Mesendoderm (in vitro differentiated cells): ENCODE results near the gene BEST3.

ENCODE experiments used
- DNase-seq: peaks from one replicate; pipeline ENCODE4 v3.0.0; 2013
- H2AK5ac ChIP-seq: 2 replicates; pipeline ENCODE4 v1.6.1; 2013; ENCODE audit warnings: low read length, inconsistent platforms
- H2BK120ac ChIP-seq: 2 replicates; pipeline ENCODE4 v1.6.1; 2013; ENCODE audit warnings: low read depth, mild to moderate bottlenecking, low read length, moderate library complexity, mixed read lengths
- H2BK15ac ChIP-seq: replicated peaks from 2 replicates; pipeline ENCODE4 v1.6.1; 2013; ENCODE audit warnings: low read depth, mild to moderate bottlenecking, moderate library complexity
- H2BK5ac ChIP-seq: 2 replicates; pipeline ENCODE4 v1.6.1; 2013; ENCODE audit warnings: low read length, inconsistent platforms
- H3K18ac ChIP-seq: 2 replicates; pipeline ENCODE4 v1.6.1; 2013; ENCODE audit warnings: mild to moderate bottlenecking, low read length, mixed read lengths
- H3K23ac ChIP-seq: one replicate; pipeline ENCODE4 v1.6.1; 2013; ENCODE audit warnings: low read length
- H3K27ac ChIP-seq: 2 replicates; pipeline ENCODE4 v1.5.1; 2013; ENCODE audit warnings: low read depth, mild to moderate bottlenecking, inconsistent platforms, low read length, moderate library complexity
- H3K27me3 ChIP-seq: 2 replicates; pipeline ENCODE4 v1.6.1; 2013; ENCODE audit warnings: low read length, control low read depth, mild to moderate bottlenecking, inconsistent platforms; ENCODE audit not compliant: insufficient read depth, poor library complexity
- H3K36me3 ChIP-seq: 2 replicates; pipeline ENCODE4 v1.6.1; 2013; ENCODE audit warnings: low read length, inconsistent platforms; ENCODE audit not compliant: control insufficient read depth, insufficient read depth
- H3K4ac ChIP-seq: one replicate; pipeline ENCODE4 v1.6.1; 2013; ENCODE audit warnings: low read depth, mild to moderate bottlenecking, low read length, moderate library complexity
- H3K4me1 ChIP-seq: 2 replicates; pipeline ENCODE4 v1.6.1; 2013; ENCODE audit warnings: low read depth, low read length, inconsistent platforms; ENCODE audit not compliant: control insufficient read depth
- H3K4me2 ChIP-seq: 2 replicates; pipeline ENCODE4 v1.6.1; 2013; ENCODE audit warnings: low read length
- H3K4me3 ChIP-seq: 2 replicates; pipeline ENCODE4 v1.5.1; 2013; ENCODE audit warnings: mild to moderate bottlenecking, low read length
- H3K56ac ChIP-seq: one replicate; pipeline ENCODE4 v1.6.1; 2013; ENCODE audit warnings: low read length
- H3K79me1 ChIP-seq: 2 replicates; pipeline ENCODE4 v1.6.1; 2013; ENCODE audit warnings: low read length, inconsistent platforms
- H3K79me2 ChIP-seq: 2 replicates; pipeline ENCODE4 v1.6.1; 2013; ENCODE audit warnings: mild to moderate bottlenecking, low read length; ENCODE audit not compliant: control insufficient read depth, insufficient read depth
- H3K9ac ChIP-seq: 2 replicates; pipeline ENCODE4 v1.6.1; 2013; ENCODE audit warnings: low read length, inconsistent platforms
- H4K5ac ChIP-seq: one replicate; pipeline ENCODE4 v1.6.1; 2013; ENCODE audit warnings: low read length
- H4K8ac ChIP-seq: one replicate; pipeline ENCODE4 v1.6.1; 2013; ENCODE audit warnings: low read depth, mild to moderate bottlenecking, control low read depth, low read length, moderate library complexity
- WGBS: extraction: QIAGEN DNeasy Blood & Tissue Kit; methylation state at CpG from one replicate; pipeline ENCODE4 v1.1.7; 2013; ENCODE audit warnings: low lambda C conversion rate, missing lambda C conversion rate; ENCODE audit not compliant: insufficient coverage; ENCODE audit errors: extremely low coverage; 5-methylcytosine and 5-hydroxymethylcytosine counted together

BEST3 gene

DNA sequence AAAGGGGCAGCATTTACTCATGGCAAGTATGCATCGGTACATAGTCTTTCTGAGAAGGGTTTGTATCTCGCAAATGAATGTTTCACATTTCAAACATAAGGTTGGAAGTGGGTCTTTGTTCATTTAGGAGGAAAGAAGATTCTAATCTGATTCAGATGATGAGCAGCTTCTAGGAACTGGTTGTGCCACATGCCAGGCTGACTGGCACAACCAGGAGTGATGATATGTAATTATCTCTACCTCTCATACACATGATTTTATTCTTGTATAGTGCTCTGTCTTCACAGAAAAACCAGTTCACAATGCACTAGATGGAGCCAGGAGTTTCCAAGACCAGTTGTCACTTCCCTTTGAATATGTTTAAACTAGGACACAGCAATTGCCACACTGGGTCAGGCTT lies 13.7 kb upstream of the BEST3 start:
- no peak overlapping the region for H2BK120ac ChIP-seq
- no peak overlapping the region for H3K4me2 ChIP-seq
- H3K18ac ChIP-seq = no peak overlapping the region
- no peak for DNase-seq
- H3K4ac ChIP-seq = no peak overlapping the region
- H3K23ac ChIP-seq = no peak overlapping the region
- H2BK5ac ChIP-seq = no peak overlapping the region
- no peak overlapping the region for H4K8ac ChIP-seq
- H3K79me1 ChIP-seq = no peaks in the 10 kb centered on the region
- no peak overlapping the region for H3K27ac ChIP-seq
- no peaks in the 10 kb centered on the region for H3K27me3 ChIP-seq
- no peaks in the 10 kb centered on the region for H3K36me3 ChIP-seq
- no peaks in the 10 kb centered on the region for H3K4me1 ChIP-seq
- no CpG with 5 or more reads among the region's 2 CpGs for WGBS
- H3K79me2 ChIP-seq = no peaks in the 10 kb centered on the region
- no peak overlapping the region for H2AK5ac ChIP-seq
- H4K5ac ChIP-seq = no peak overlapping the region
- H3K56ac ChIP-seq = no peak overlapping the region
- no peak overlapping the region for H3K4me3 ChIP-seq
- H2BK15ac ChIP-seq = no peak overlapping the region
- H3K9ac ChIP-seq = no peak overlapping the region

- no peak overlapping the region for H2BK120ac ChIP-seq
- H2AK5ac ChIP-seq = no peak overlapping the region
- no peak overlapping the region for H4K8ac ChIP-seq
- H3K23ac ChIP-seq = no peak overlapping the region
- no peak overlapping the region for H4K5ac ChIP-seq
- WGBS = no CpG with 5 or more reads among the region's 3 CpGs
- H3K79me2 ChIP-seq = no peaks in the 10 kb centered on the region
- H3K79me1 ChIP-seq = no peaks in the 10 kb centered on the region
- no peak overlapping the region for H3K56ac ChIP-seq
- H3K4me2 ChIP-seq = no peak overlapping the region
- H3K4me3 ChIP-seq = no peak overlapping the region
- no peaks in the 10 kb centered on the region for H3K27me3 ChIP-seq
- H3K4ac ChIP-seq = no peak overlapping the region
- DNase-seq = no peak
- H2BK5ac ChIP-seq = no peak overlapping the region
- no peak overlapping the region for H3K18ac ChIP-seq
- H3K27ac ChIP-seq = no peak overlapping the region
- H3K4me1 ChIP-seq = no peaks in the 10 kb centered on the region
- no peak overlapping the region for H2BK15ac ChIP-seq
- H3K36me3 ChIP-seq = no peaks in the 10 kb centered on the region
- no peak overlapping the region for H3K9ac ChIP-seq
These were observed 9.5 kb upstream of the BEST3 start for GRCh38 chr12:69708649-69709048.

DNA sequence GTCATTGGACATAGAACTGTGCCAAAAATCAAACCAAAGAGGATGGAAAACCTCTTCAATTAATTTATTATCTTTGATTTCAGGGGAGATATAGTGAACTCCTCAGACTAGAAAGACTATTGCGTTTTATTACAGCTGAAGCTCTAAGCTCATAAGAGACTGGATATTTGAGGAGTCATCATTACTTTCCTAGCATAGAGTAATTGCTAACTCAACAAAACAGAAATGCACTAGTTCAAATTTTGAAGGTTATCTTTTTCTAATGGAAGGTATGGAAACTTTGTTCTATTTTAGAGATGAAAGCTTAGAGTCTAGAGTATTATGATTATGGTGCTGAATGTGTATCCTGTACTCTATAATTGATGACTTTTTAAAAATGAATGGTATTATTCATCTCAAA lies 5.3 kb upstream of the BEST3 start:
- no peak overlapping the region for H3K27ac ChIP-seq
- no peak overlapping the region for H3K4me2 ChIP-seq
- H3K4ac ChIP-seq = no peak overlapping the region
- no peak overlapping the region for H3K56ac ChIP-seq
- no peak overlapping the region for H4K8ac ChIP-seq
- no CpG with 5 or more reads among the region's 1 CpG for WGBS
- H3K79me2 ChIP-seq = no peaks in the 10 kb centered on the region
- no peaks in the 10 kb centered on the region for H3K27me3 ChIP-seq
- no peak overlapping the region for H2AK5ac ChIP-seq
- H4K5ac ChIP-seq = no peak overlapping the region
- no peak overlapping the region for H2BK15ac ChIP-seq
- no peaks in the 10 kb centered on the region for H3K4me1 ChIP-seq
- H2BK5ac ChIP-seq = no peak overlapping the region
- H3K18ac ChIP-seq = no peak overlapping the region
- no peak overlapping the region for H3K9ac ChIP-seq
- no peak overlapping the region for H3K4me3 ChIP-seq
- H3K79me1 ChIP-seq = no peaks in the 10 kb centered on the region
- no peak overlapping the region for H3K23ac ChIP-seq
- DNase-seq = no peak
- no peak overlapping the region for H2BK120ac ChIP-seq
- no peaks in the 10 kb centered on the region for H3K36me3 ChIP-seq

- Histone ChIP-seq H4K5ac (no peak overlapping the region), H3K4me1 (no peaks in the 10 kb centered on the region), H3K79me1 (no peaks in the 10 kb centered on the region), H3K4me2 (no peak overlapping the region), H3K27me3 (no peaks in the 10 kb centered on the region), H3K9ac (no peak overlapping the region), H3K4me3 (no peak overlapping the region), H2BK5ac (no peak overlapping the region), H3K79me2 (no peaks in the 10 kb centered on the region), H3K4ac (no peak overlapping the region), H3K56ac (no peak overlapping the region), H2BK120ac (no peak overlapping the region), H2BK15ac (no peak overlapping the region), H2AK5ac (no peak overlapping the region), H3K27ac (no peak overlapping the region), H3K23ac (no peak overlapping the region), H3K18ac (no peak overlapping the region), H4K8ac (no peak overlapping the region), H3K36me3 (no peaks in the 10 kb centered on the region)
- WGBS = no CpG with 5 or more reads among the region's 1 CpG
- no peak for DNase-seq
These were observed 4.1 kb upstream of the BEST3 start for GRCh38 chr12:69703146-69703642.

DNA sequence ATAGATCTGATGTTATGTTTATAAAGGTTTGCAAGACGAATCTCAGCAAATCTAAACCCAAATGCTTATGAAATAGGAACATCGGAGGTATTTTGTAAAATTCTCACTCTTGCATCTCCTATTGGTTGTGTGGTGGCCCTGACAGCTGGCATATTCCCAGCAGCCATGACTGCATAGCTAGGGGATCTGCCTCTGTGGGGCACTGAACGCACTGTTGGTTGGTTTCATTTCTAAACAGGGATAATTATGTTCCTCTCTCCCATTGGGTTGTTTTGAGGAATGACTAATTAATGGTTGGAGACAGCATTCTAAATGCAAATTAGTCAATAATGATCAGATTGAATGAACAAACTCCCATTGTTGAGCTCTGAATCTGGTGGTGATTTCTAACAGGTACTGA lies 2.7 kb upstream of the BEST3 start:
- Histone ChIP-seq H3K27ac (no peak overlapping the region), H3K56ac (no peak overlapping the region), H3K4ac (no peak overlapping the region), H3K79me1 (no peaks in the 10 kb centered on the region), H3K9ac (no peak overlapping the region), H3K27me3 (no peaks in the 10 kb centered on the region), H3K4me1 (no peaks in the 10 kb centered on the region), H3K36me3 (no peaks in the 10 kb centered on the region), H4K8ac (no peak overlapping the region), H2BK120ac (no peak overlapping the region), H3K4me3 (no peak overlapping the region), H2AK5ac (no peak overlapping the region), H3K4me2 (no peak overlapping the region), H3K23ac (no peak overlapping the region), H3K79me2 (no peaks in the 10 kb centered on the region), H3K18ac (no peak overlapping the region), H2BK5ac (no peak overlapping the region), H4K5ac (no peak overlapping the region), H2BK15ac (no peak overlapping the region)
- no peak for DNase-seq
- WGBS = no CpG with 5 or more reads among the region's 3 CpGs

DNA sequence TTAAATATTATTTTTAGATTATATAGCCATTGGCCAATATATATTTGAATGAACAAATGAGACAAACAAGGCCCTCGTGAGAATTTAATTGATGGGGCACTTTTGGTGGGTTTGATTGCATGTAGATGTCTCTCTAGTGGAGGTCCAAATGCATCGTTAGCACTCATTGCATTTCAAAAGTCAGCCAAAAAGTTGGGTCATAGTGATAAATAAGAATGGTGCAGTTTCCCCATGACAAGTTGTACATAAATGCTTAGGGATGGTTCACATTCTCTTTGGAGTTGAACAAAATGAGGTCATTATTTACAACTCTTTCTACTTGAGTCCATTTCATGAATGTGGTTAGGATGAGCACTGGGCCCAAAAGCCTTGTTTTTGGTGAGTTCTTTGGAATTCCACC lies 1.0 kb downstream of the BEST3 start:
- H3K4me1 ChIP-seq = no peaks in the 10 kb centered on the region
- H3K4me2 ChIP-seq = no peak overlapping the region
- H3K9ac ChIP-seq = no peak overlapping the region
- H3K27ac ChIP-seq = no peak overlapping the region
- H2AK5ac ChIP-seq = no peak overlapping the region
- no peak overlapping the region for H3K4me3 ChIP-seq
- no peak overlapping the region for H2BK5ac ChIP-seq
- H3K79me2 ChIP-seq = no peaks in the 10 kb centered on the region
- no peak overlapping the region for H3K23ac ChIP-seq
- H4K5ac ChIP-seq = no peak overlapping the region
- no peak for DNase-seq
- H3K79me1 ChIP-seq = no peaks in the 10 kb centered on the region
- no peak overlapping the region for H2BK15ac ChIP-seq
- no CpG with 5 or more reads among the region's 2 CpGs for WGBS
- no peaks in the 10 kb centered on the region for H3K27me3 ChIP-seq
- H3K36me3 ChIP-seq = no peaks in the 10 kb centered on the region
- no peak overlapping the region for H3K4ac ChIP-seq
- no peak overlapping the region for H3K18ac ChIP-seq
- no peak overlapping the region for H2BK120ac ChIP-seq
- no peak overlapping the region for H4K8ac ChIP-seq
- no peak overlapping the region for H3K56ac ChIP-seq
